HEK293 (cell line): Measurements from ENCODE around the gene SNTG2.
"Not testable (repeated sequence)": the region's sequence is repeated elsewhere in the genome, so short reads cannot be mapped to it uniquely, and the experiment has no call there.

ENCODE experiments used
- CTCF ChIA-PET: fragments of 350-600 bp; formaldehyde crosslinking; extraction: SDS; loops from one replicate; lab custom pipeline; 2021; ENCODE audit warnings: antibody characterized with exemption; lab: Yijun Ruan, JAX
- POLR2A ChIA-PET: fragments of 300-600 bp; formaldehyde crosslinking; extraction: SDS; loops from one replicate; lab custom pipeline; 2020; ENCODE audit warnings: antibody characterized with exemption, inconsistent platforms; lab: Yijun Ruan, JAX
- H3K27ac ChIP-seq: fragments of 200-500 bp; sonication (Bioruptor generic); 2 replicates; pipeline ENCODE4 v1.5.1; 2014; ENCODE audit warnings: low read depth, low read length, control low read depth, inconsistent platforms; ENCODE audit errors: extremely low read depth
- H3K36me3 ChIP-seq, 2 experiments: fragments of 200-500 bp in 1 of 2; sonication (Bioruptor generic) in 1 of 2; 1 replicate in 1 of 2; 2 replicates in 1 of 2; pipeline ENCODE4 v1.5.1; 2014 to 2017; ENCODE audit warnings: inconsistent platforms in 2 of 2, low read length in 2 of 2; ENCODE audit not compliant: control insufficient read depth in 2 of 2, insufficient read depth in 1 of 2
- H3K4me1 ChIP-seq: fragments of 200-500 bp; sonication (Bioruptor generic); 2 replicates; pipeline ENCODE4 v1.5.1; 2014; ENCODE audit warnings: mild to moderate bottlenecking, low read length, inconsistent platforms; ENCODE audit not compliant: control insufficient read depth, insufficient read depth
- H3K4me3 ChIP-seq: 2 replicates; pipeline ENCODE4 v1.5.1; 2011; ENCODE audit warnings: low read depth, mild to moderate bottlenecking, control low read depth, low read length, moderate library complexity
- H3K9me3 ChIP-seq: fragments of 200-500 bp; sonication (Bioruptor generic); 2 replicates; pipeline ENCODE4 v1.5.1; 2014; ENCODE audit warnings: low read depth, low read length, inconsistent platforms; ENCODE audit not compliant: control insufficient read depth, insufficient read depth
- FEZF1 ChIP-seq: fragments of 450-650 bp; formaldehyde crosslinking; IDR thresholded peaks from 2 replicates; pipeline ENCODE4 v1.5.1; 2016; ENCODE audit warnings: missing biosample characterization, missing genetic modification characterization
- KLF7 ChIP-seq: fragments of 450-650 bp; formaldehyde crosslinking; IDR thresholded peaks from 2 replicates; pipeline ENCODE4 v1.5.1; 2016; ENCODE audit warnings: missing biosample characterization, missing genetic modification characterization, borderline replicate concordance
- KLF9 ChIP-seq: fragments of 450-650 bp; formaldehyde crosslinking; IDR thresholded peaks from 2 replicates; pipeline ENCODE4 v1.5.1; 2016; ENCODE audit warnings: missing biosample characterization, missing genetic modification characterization, low read depth
- RBAK ChIP-seq: fragments of 450-650 bp; formaldehyde crosslinking; IDR thresholded peaks from 2 replicates; pipeline ENCODE4 v1.5.1; 2016; ENCODE audit warnings: missing biosample characterization, missing genetic modification characterization
- SCRT1 ChIP-seq: fragments of 450-650 bp; formaldehyde crosslinking; IDR thresholded peaks from 2 replicates; pipeline ENCODE4 v1.5.1; 2016; ENCODE audit warnings: missing biosample characterization, missing genetic modification characterization, borderline replicate concordance
- WT1 ChIP-seq: fragments of 450-650 bp; formaldehyde crosslinking; IDR thresholded peaks from 2 replicates; pipeline ENCODE4 v1.5.1; 2016; ENCODE audit warnings: missing biosample characterization, missing genetic modification characterization
- ZBTB26 ChIP-seq: fragments of 450-650 bp; formaldehyde crosslinking; optimal IDR thresholded peaks from 2 replicates; pipeline ENCODE3; 2016; ENCODE audit warnings: missing biosample characterization, mild to moderate bottlenecking, missing genetic modification characterization
- ZFP3 ChIP-seq: fragments of 450-650 bp; formaldehyde crosslinking; IDR thresholded peaks from 2 replicates; pipeline ENCODE4 v1.5.1; 2016; ENCODE audit warnings: low read depth, missing biosample characterization, missing genetic modification characterization
- ZNF121 ChIP-seq: fragments of 450-650 bp; formaldehyde crosslinking; IDR thresholded peaks from 2 replicates; pipeline ENCODE4 v1.5.1; 2016; ENCODE audit warnings: missing biosample characterization, missing genetic modification characterization
- ZNF155 ChIP-seq: fragments of 450-650 bp; formaldehyde crosslinking; IDR thresholded peaks from 2 replicates; pipeline ENCODE4 v1.5.1; 2016; ENCODE audit warnings: missing biosample characterization, missing genetic modification characterization
- ZNF16 ChIP-seq: fragments of 450-650 bp; formaldehyde crosslinking; IDR thresholded peaks from 2 replicates; pipeline ENCODE4 v1.5.1; 2016; ENCODE audit warnings: low read depth, missing biosample characterization, missing genetic modification characterization
- ZNF184 ChIP-seq: fragments of 450-650 bp; IDR thresholded peaks from 2 replicates; pipeline ENCODE4 v1.5.1; 2018; ENCODE audit warnings: missing biosample characterization, mild to moderate bottlenecking, missing genetic modification characterization
- ZNF2 ChIP-seq: fragments of 450-650 bp; formaldehyde crosslinking; IDR thresholded peaks from 2 replicates; pipeline ENCODE4 v1.5.1; 2016; ENCODE audit warnings: missing biosample characterization, missing genetic modification characterization
- ZNF274 ChIP-seq, 2 experiments: fragments of 200-500 bp in 1 of 2; fragments of 450-650 bp in 1 of 2; sonication (Bioruptor generic) in 1 of 2; formaldehyde crosslinking in 1 of 2; IDR thresholded peaks; 2 replicates each; pipeline versions ENCODE4 v1.5.1 to v1.6.1; 2014 to 2016; ENCODE audit warnings: borderline replicate concordance in 1 of 2, inconsistent platforms in 1 of 2, low read length in 1 of 2, missing biosample characterization in 1 of 2, missing genetic modification characterization in 1 of 2
- ZNF354C ChIP-seq: fragments of 450-650 bp; formaldehyde crosslinking; IDR thresholded peaks from 2 replicates; pipeline ENCODE4 v1.5.1; 2016; ENCODE audit warnings: missing biosample characterization, missing genetic modification characterization, low read depth, borderline replicate concordance
- ZNF362 ChIP-seq: fragments of 450-650 bp; formaldehyde crosslinking; IDR thresholded peaks from 2 replicates; pipeline ENCODE4 v1.5.1; 2016; ENCODE audit warnings: missing biosample characterization, missing genetic modification characterization
- ZNF366 ChIP-seq: fragments of 450-650 bp; formaldehyde crosslinking; conservative IDR thresholded peaks from 2 replicates; pipeline ENCODE4 v1.5.1; 2016; ENCODE audit warnings: missing biosample characterization, missing genetic modification characterization
- ZNF394 ChIP-seq: fragments of 450-650 bp; formaldehyde crosslinking; IDR thresholded peaks from 2 replicates; pipeline ENCODE4 v1.5.1; 2016; ENCODE audit warnings: missing biosample characterization, missing genetic modification characterization, mild to moderate bottlenecking, moderate library complexity, borderline replicate concordance
- ZNF621 ChIP-seq: fragments of 450-650 bp; formaldehyde crosslinking; IDR thresholded peaks from 2 replicates; pipeline ENCODE4 v1.5.1; 2017; ENCODE audit warnings: missing biosample characterization, missing genetic modification characterization
- ZXDB ChIP-seq: fragments of 450-650 bp; formaldehyde crosslinking; IDR thresholded peaks from 2 replicates; pipeline ENCODE4 v1.5.1; 2016; ENCODE audit warnings: missing biosample characterization, missing genetic modification characterization
- TF ChIP-seq, protein P1 (sequence below): fragments of 450-650 bp; formaldehyde crosslinking; IDR thresholded peaks from 2 replicates; pipeline ENCODE4 v1.5.1; 2016; ENCODE audit warnings: missing biosample characterization, missing genetic modification characterization

SNTG2 gene

DNA sequence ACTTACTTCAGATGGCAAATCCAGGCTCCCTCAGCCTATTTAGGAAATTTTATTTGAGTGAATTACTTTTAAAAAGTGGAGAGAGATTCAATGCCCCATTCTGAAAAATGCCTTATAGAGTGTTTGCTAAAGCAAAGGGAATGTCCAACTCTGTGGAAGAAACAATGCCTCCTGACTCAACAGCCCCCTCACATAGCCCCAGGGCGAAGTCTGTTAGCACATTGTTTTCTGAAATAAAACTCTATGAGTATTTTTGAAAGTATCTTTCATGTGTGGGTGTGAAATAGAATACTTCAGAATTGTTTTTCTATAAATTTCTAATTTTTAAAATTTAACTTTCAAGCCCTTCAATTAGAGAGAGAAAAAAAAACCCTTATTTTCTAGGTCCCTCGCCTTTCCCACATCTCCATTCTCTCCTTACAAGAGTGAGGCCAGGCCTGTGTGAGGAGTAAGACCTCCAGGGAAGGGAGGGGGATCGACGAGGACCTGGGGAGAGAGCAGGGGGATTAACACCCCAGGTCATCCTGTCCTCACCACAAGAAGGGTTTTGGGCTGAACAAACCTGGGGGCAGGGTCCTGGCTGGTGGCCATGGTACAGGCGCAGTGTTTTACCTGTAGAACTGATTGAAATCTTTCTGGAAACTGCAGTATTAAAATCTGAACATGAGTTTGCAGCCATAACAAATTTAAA, 141.4 kb downstream of the SNTG2 start:
- H3K9me3 ChIP-seq, result no peaks in the 10 kb centered on the region
- H3K4me1 ChIP-seq, result no peaks in the 10 kb centered on the region
- H3K4me3 ChIP-seq, result no peak overlapping the region
- H3K36me3 ChIP-seq, result no peaks in the 10 kb centered on the region
- CTCF ChIA-PET, result no interaction called here
- TF ChIP-seq ZNF394, result no peak
- no peak for TF ChIP-seq ZNF16 (tag by site-specific recombination)
- no peak for TF ChIP-seq ZNF184 (tag by site-specific recombination)
- TF ChIP-seq ZNF621 (tag by site-specific recombination), result no peak
- H3K27ac ChIP-seq, result no peak overlapping the region
- POLR2A ChIA-PET, result no interaction called here

DNA sequence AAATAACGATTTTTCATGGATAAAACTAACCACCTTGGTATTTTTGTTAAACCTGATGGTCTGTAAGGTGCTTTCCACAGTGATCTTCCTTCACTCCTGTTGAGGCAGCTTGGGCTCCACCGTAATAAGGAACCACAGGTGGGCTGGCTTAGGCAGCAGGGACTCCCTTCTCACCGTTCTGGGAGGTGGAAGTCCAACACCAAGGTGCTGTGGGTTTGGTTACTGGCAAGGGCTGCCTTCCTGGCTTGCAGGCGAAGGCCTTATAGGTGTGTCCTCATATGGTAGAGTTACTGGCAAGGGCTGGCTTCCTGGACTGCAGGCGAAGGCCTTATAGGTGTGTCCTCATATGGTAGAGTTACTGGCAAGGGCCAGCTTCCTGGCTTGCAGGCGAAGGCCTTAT, 143.0 kb downstream of the SNTG2 start:
- H3K4me3 ChIP-seq, H3K4me1 ChIP-seq, H3K9me3 ChIP-seq, H3K36me3 ChIP-seq, POLR2A ChIA-PET, H3K27ac ChIP-seq, CTCF ChIA-PET: not testable (repeated sequence)

- Histone ChIP-seq H3K27ac (no peak overlapping the region), H3K4me3 (no peak overlapping the region), H3K4me1 (no peaks in the 10 kb centered on the region), H3K36me3 (no peaks in the 10 kb centered on the region), H3K9me3 (no peaks in the 10 kb centered on the region)
- CTCF ChIA-PET, result no interaction called here
- POLR2A ChIA-PET, result no interaction called here
- TF ChIP-seq RBAK (tag by site-specific recombination) (no peak), KLF7 (tag by site-specific recombination) (no peak), ZXDB (tag by site-specific recombination) (no peak), ZNF121 (tag by site-specific recombination) (no peak), ZNF366 (tag by site-specific recombination) (no peak), ZNF2 (tag by site-specific recombination) (no peak), ZFP3 (no peak), ZNF274 (IDR thresholded peaks at IDR 0.05; ENCODE audit: low read length) (no peak), ZNF274 (tag by site-specific recombination; IDR thresholded peaks at IDR 0.05; ENCODE audit: borderline replicate concordance) (no peak), SCRT1 (tag by site-specific recombination) (no peak), ZNF394 (no peak), FEZF1 (tag by site-specific recombination) (no peak), WT1 (tag by site-specific recombination) (no peak), ZBTB26 (no peak), KLF9 (tag by site-specific recombination) (no peak), ZNF155 (tag by site-specific recombination) (no peak), ZNF354C (no peak), ZNF362 (tag by site-specific recombination) (no peak)
- TF ChIP-seq, protein P1, sequence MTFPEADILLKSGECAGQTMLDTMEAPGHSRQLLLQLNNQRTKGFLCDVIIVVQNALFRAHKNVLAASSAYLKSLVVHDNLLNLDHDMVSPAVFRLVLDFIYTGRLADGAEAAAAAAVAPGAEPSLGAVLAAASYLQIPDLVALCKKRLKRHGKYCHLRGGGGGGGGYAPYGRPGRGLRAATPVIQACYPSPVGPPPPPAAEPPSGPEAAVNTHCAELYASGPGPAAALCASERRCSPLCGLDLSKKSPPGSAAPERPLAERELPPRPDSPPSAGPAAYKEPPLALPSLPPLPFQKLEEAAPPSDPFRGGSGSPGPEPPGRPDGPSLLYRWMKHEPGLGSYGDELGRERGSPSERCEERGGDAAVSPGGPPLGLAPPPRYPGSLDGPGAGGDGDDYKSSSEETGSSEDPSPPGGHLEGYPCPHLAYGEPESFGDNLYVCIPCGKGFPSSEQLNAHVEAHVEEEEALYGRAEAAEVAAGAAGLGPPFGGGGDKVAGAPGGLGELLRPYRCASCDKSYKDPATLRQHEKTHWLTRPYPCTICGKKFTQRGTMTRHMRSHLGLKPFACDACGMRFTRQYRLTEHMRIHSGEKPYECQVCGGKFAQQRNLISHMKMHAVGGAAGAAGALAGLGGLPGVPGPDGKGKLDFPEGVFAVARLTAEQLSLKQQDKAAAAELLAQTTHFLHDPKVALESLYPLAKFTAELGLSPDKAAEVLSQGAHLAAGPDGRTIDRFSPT (tag by site-specific recombination), result no peak
These were observed 146.5 kb downstream of the SNTG2 start for GRCh38 chr2:1097101-1097500.
